B cell (primary cell): ENCODE measurements around the gene SLC2A13. TPM values are rescaled to one million over a fixed set of nuclear protein-coding genes. Genes with fewer than 3 reads are reported as not detected.

Experiments used
- ATAC-seq: fragments of 200-7000 bp; cut with Tn5 transposase; one replicate; pipeline ENCODE4 v1.10.0; 2021; ENCODE audit warnings: low read depth, mild to moderate bottlenecking, moderate number of reproducible peaks, moderate library complexity
- CTCF ChIA-PET: fragments of 350-600 bp; sonication (Branson Sonifier 250); formaldehyde crosslinking; loops from one replicate; lab custom pipeline; 2021; ENCODE audit warnings: antibody characterized with exemption, inconsistent platforms; lab: Charles Lee
- POLR2A ChIA-PET: fragments of 350-600 bp; sonication (Branson Sonifier 250); formaldehyde crosslinking; loops from one replicate; lab custom pipeline; 2021; ENCODE audit warnings: antibody characterized with exemption; lab: Charles Lee
- DNase-seq: peaks from one replicate; pipeline ENCODE4 v3.0.0; 2013
- H2AFZ ChIP-seq: 2 replicates; pipeline ENCODE4 v1.6.1; 2012; ENCODE audit warnings: mild to moderate bottlenecking, low read depth, low read length; ENCODE audit not compliant: insufficient read depth, poor library complexity, severe bottlenecking
- H3K27ac ChIP-seq, 2 donors: 1 replicate in 1 of 2; 2 replicates in 1 of 2; pipeline ENCODE4 v1.5.1; 2012 to 2013; ENCODE audit warnings: low read length in 2 of 2, mild to moderate bottlenecking in 2 of 2, moderate library complexity in 1 of 2
- H3K27me3 ChIP-seq, 4 experiments: fragments of 200-600 bp in 1 of 4; sonication (generic) in 1 of 4; replicated peaks in 1 of 4; 1 replicate in 2 of 4; 2 replicates in 2 of 4; pipeline versions ENCODE4 v1.6.1 to v1.7.0; 2013 to 2016; ENCODE audit warnings: low read length in 3 of 4, mild to moderate bottlenecking in 2 of 4, mixed read lengths in 1 of 4, moderate library complexity in 1 of 4; ENCODE audit not compliant: insufficient read depth in 4 of 4, control insufficient read depth in 3 of 4; ENCODE audit errors: control extremely low read depth in 1 of 4
- H3K36me3 ChIP-seq, 2 experiments: replicated peaks in 1 of 2; 1 replicate in 1 of 2; 2 replicates in 1 of 2; pipeline versions ENCODE4 v1.6.1 to v1.7.1; 2013; ENCODE audit warnings: low read length in 1 of 2; ENCODE audit not compliant: insufficient read depth in 2 of 2, control insufficient read depth in 1 of 2; ENCODE audit errors: control extremely low read depth in 1 of 2, extremely low read depth in 1 of 2
- H3K4me1 ChIP-seq, 2 donors: fragments of 200-600 bp in 1 of 2; sonication (generic) in 1 of 2; 1 replicate in 1 of 2; 2 replicates in 1 of 2; pipeline versions ENCODE4 v1.5.1 to v1.6.1; 2013 to 2017; ENCODE audit warnings: low read length in 2 of 2; ENCODE audit not compliant: control insufficient read depth in 2 of 2, insufficient read depth in 2 of 2
- H3K4me2 ChIP-seq: replicated peaks from 2 replicates; pipeline ENCODE3; 2012; ENCODE audit warnings: mild to moderate bottlenecking, low read depth, low read length; ENCODE audit not compliant: poor library complexity, severe bottlenecking
- H3K4me3 ChIP-seq, 5 experiments: fragments of 200-600 bp in 1 of 5; sonication (generic) in 1 of 5; 1 replicate in 3 of 5; 2 replicates in 2 of 5; pipeline versions ENCODE4 v1.5.1 to v1.7.0; 2011 to 2016; ENCODE audit warnings: low read length in 4 of 5, mild to moderate bottlenecking in 4 of 5, low read depth in 2 of 5, control low read depth in 1 of 5, moderate library complexity in 1 of 5; ENCODE audit not compliant: insufficient read depth in 1 of 5; ENCODE audit errors: control extremely low read depth in 1 of 5, extremely low read depth in 1 of 5
- H3K79me2 ChIP-seq: fragments of 200-600 bp; sonication (generic); one replicate; pipeline ENCODE4 v1.6.0; 2016; ENCODE audit warnings: low read length; ENCODE audit not compliant: control insufficient read depth, insufficient read depth
- H3K9ac ChIP-seq: fragments of 200-600 bp; sonication (generic); 2 replicates; pipeline ENCODE4 v1.6.1; 2017; ENCODE audit warnings: mild to moderate bottlenecking, low read length, moderate library complexity
- H3K9me3 ChIP-seq, 3 donors: one replicate each; pipeline versions ENCODE4 v1.6.1 to v1.7.1; 2013; ENCODE audit warnings: low read length in 2 of 3; ENCODE audit not compliant: control insufficient read depth in 2 of 3, insufficient read depth in 1 of 3; ENCODE audit errors: control extremely low read depth in 1 of 3
- H4K20me1 ChIP-seq: 2 replicates; pipeline ENCODE4 v1.6.0; 2012; ENCODE audit warnings: mild to moderate bottlenecking, low read length; ENCODE audit not compliant: insufficient read depth, control insufficient read depth, poor library complexity, severe bottlenecking
- H3K27ac Mint-ChIP-seq: one replicate; pipeline ENCODE4 v1.8.0; 2021; ENCODE audit warnings: mixed read lengths
- H3K27me3 Mint-ChIP-seq: one replicate; pipeline ENCODE4 v1.8.0; 2021; ENCODE audit warnings: mixed read lengths
- H3K4me1 Mint-ChIP-seq: one replicate; pipeline ENCODE4 v1.8.0; 2021; ENCODE audit warnings: mixed read lengths
- H3K4me3 Mint-ChIP-seq: one replicate; pipeline ENCODE4 v1.8.0; 2021; ENCODE audit warnings: mixed read lengths
- H3K9me3 Mint-ChIP-seq: one replicate; pipeline ENCODE4 v1.8.0; 2022; ENCODE audit warnings: mixed read lengths; ENCODE audit not compliant: insufficient read depth
- CTCF ChIP-seq: fragments of 200-600 bp; IDR thresholded peaks from one replicate; pipeline ENCODE4 v1.8.0; 2022; ENCODE audit warnings: antibody characterized with exemption, mild to moderate bottlenecking
- EZH2 ChIP-seq: IDR thresholded peaks from 2 replicates; pipeline ENCODE4 v1.6.1; 2012; ENCODE audit warnings: borderline replicate concordance, low read depth, mild to moderate bottlenecking, moderate library complexity, low read length; ENCODE audit not compliant: insufficient read depth, poor library complexity, severe bottlenecking
- WGBS: methylation state at CpG from one replicate; pipeline ENCODE4 v1.1.5; 2013; ENCODE audit warnings: missing lambda C conversion rate; ENCODE audit not compliant: insufficient coverage; 5-methylcytosine and 5-hydroxymethylcytosine counted together
- intact Hi-C: fragments of 100-400 bp; cut with micrococcal nuclease; formaldehyde crosslinking; loops from one replicate; pipeline ENCODE4 v1.10.0; 2022
- polyA plus RNA-seq: library from polyadenylated mRNA; depleted of rRNA; stranded (reverse); fragments of >200 nt; gene quantifications from 2 replicates; pipeline ENCODE4 v1.2.3, GENCODE V29; 2012
- total RNA-seq, 2 donors: library from RNA; stranded (reverse); fragments of 120-200 nt in 1 of 2; gene quantifications; 1 replicate in 1 of 2; 2 replicates in 1 of 2; pipeline versions ENCODE4 v1.2.3 to v1.2.4, GENCODE V29; 2013 to 2022

Gene SLC2A13
- total and polyA plus RNA-seq, 2 donors (not counting 1 experiment from before 2014, with no cell fraction given): 2.1 to 8.6 TPM

GRCh38 chr12:39956725-39957124 is 149.2 kb downstream of the SLC2A13 start:
- Histone ChIP-seq H3K79me2 (no peaks in the 10 kb centered on the region), H3K36me3 (no peaks in the 10 kb centered on the region), H3K9me3 (no peaks in the 10 kb centered on the region), H3K27ac (no peak overlapping the region), H3K4me1 (no peaks in the 10 kb centered on the region), H2AFZ (no peak overlapping the region), H3K27me3 (no peaks in the 10 kb centered on the region), H3K4me3 (no peak overlapping the region), H3K9ac (no peak overlapping the region), H3K4me2 (no peak overlapping the region), H4K20me1 (no peaks in the 10 kb centered on the region)
- CTCF ChIA-PET: no interaction called here
- H3K4me1 Mint-ChIP-seq: no peaks in the 10 kb centered on the region
- 100% methylated on average over 2 of the region's 2 CpGs for WGBS
- H3K4me3 Mint-ChIP-seq: no peak overlapping the region
- TF ChIP-seq EZH2: no peak
- TF ChIP-seq CTCF: no peak
- no peaks in the 10 kb centered on the region for H3K27me3 Mint-ChIP-seq
- DNase-seq (no peak), ATAC-seq (no peak)
- POLR2A ChIA-PET: no interaction called here
- no peak overlapping the region for H3K27ac Mint-ChIP-seq
- intact Hi-C loops: no loop called here
- no peaks in the 10 kb centered on the region for H3K9me3 Mint-ChIP-seq

DNA sequence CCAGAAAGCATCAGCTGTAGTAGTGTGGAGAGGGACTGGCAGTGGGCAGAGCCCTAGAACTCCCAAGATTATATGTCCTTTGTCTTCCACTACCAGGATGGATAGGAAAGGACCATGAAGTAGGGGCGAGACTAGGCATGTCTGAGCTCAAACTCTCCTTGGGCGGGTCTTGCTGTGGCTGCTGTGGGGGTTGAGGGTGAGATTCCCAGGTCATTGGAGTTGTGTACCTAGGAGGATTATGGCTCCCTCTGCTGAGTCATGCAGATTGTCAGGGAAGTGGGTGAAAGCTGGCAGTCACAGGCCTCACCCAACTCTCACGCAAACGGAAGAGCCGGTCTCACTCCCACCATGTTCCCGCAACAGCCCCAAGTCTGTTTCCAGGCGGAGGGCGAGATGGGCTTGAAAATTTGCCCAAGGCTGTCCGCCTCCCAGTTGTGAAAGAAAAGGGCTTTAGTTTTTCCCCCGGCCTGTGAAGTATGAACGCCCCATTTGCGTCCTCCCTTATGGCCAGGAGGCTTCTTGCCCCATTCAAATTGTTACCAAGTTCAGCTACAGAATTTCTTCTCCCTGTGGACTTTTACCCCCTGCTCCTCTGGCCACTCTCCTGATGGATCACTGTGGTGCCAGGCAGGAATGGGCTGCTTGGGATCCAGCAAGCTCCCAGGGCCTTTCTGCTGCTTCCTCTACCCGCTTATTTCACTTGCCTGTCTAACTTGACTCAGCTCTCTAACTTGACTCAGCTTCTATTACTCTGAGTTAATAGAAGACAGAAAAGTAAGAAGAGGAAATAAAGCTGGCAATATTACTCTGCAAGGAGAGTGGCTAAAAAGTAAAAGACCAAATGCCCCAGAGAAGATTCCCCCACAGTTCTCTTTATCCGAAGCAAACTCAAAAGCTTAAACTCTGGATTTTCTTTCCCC is 159.3 kb downstream of the SLC2A13 start:
- no peak overlapping the region for H3K27ac ChIP-seq
- no peaks in the 10 kb centered on the region for H3K27me3 Mint-ChIP-seq
- WGBS: 98% methylated on average over 9 of the region's 14 CpGs
- no peaks in the 10 kb centered on the region for H3K4me1 ChIP-seq
- H3K27me3 ChIP-seq: no peaks in the 10 kb centered on the region
- TF ChIP-seq EZH2 (no peak), CTCF (no peak)
- H3K27ac Mint-ChIP-seq: no peak overlapping the region
- intact Hi-C loops: no loop called here
- H3K9me3 Mint-ChIP-seq: no peaks in the 10 kb centered on the region
- DNase-seq: no peak
- H3K4me3 Mint-ChIP-seq: no peak overlapping the region
- H3K9me3 ChIP-seq: peaks cover 0 to 13% (median 0%) of the 10 kb centered on the region in 3 donors
- no peak overlapping the region for H3K9ac ChIP-seq
- no peak overlapping the region for H3K4me3 ChIP-seq
- H3K4me1 Mint-ChIP-seq: no peaks in the 10 kb centered on the region
- H3K79me2 ChIP-seq: no peaks in the 10 kb centered on the region
- H2AFZ ChIP-seq: no peak overlapping the region
- no peak for ATAC-seq
- H4K20me1 ChIP-seq: no peaks in the 10 kb centered on the region
- H3K36me3 ChIP-seq: no peaks in the 10 kb centered on the region
- ChIA-PET CTCF (no interaction called here), POLR2A (no interaction called here)
- no peak overlapping the region for H3K4me2 ChIP-seq
